ENCODE measurements around the gene LRRC3C. TPM values are rescaled to one million over a fixed set of nuclear protein-coding genes. Genes with fewer than 3 reads are reported as not detected.

Gene LRRC3C
- total and polyA plus RNA-seq, 2 donors (not counting 1 experiment from before 2014, with no cell fraction given), result 0.12 TPM; not detected in 1

DNA sequence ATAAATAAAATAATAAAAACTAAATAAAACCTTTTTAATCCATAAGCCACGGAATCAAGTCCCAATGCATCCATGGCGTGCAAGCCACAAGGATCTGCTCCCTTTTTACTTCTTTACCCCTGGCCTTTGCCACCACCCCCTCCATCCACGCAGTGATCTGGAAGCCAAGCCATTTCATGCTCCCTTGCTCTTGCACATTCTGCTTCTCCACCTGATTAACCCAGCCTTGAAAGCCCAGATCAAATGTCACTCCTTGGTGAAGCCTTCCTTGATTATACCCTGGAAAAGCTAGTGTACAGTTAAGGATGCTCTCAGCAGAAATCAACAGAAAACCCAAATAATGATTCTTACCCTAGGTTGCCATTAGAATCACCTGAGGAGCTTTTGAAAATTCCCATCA lies 9.9 kb downstream of the LRRC3C start:
- Histone ChIP-seq H3K4me3 (ENCODE audit: control extremely low read depth in 1 of 5, extremely low read depth in 1 of 5, insufficient read depth in 1 of 5, low read depth in 2 of 5, low read length in 4 of 5) (no peak overlapping the region), H3K79me2 (ENCODE audit: control insufficient read depth, insufficient read depth, low read length) (no peaks in the 10 kb centered on the region), H3K4me2 (replicated peaks; ENCODE audit: low read depth, low read length, poor library complexity, severe bottlenecking) (no peak overlapping the region), H3K27me3 (replicated peaks in 1 of 4; ENCODE audit: control extremely low read depth in 1 of 4, control insufficient read depth in 3 of 4, insufficient read depth in 4 of 4, low read length in 3 of 4) (no peaks in the 10 kb centered on the region), H4K20me1 (ENCODE audit: control insufficient read depth, insufficient read depth, low read length, poor library complexity, severe bottlenecking) (no peaks in the 10 kb centered on the region), H3K9me3 (ENCODE audit: control extremely low read depth in 1 of 3, control insufficient read depth in 2 of 3, insufficient read depth in 1 of 3, low read length in 2 of 3) (no peaks in the 10 kb centered on the region), H3K27ac (ENCODE audit: low read length in 2 of 2) (no peak overlapping the region), H3K36me3 (replicated peaks in 1 of 2; ENCODE audit: control extremely low read depth in 1 of 2, control insufficient read depth in 1 of 2, extremely low read depth in 1 of 2, insufficient read depth in 2 of 2, low read length in 1 of 2) (no peaks in the 10 kb centered on the region), H3K9ac (ENCODE audit: low read length) (no peak overlapping the region), H2AFZ (ENCODE audit: insufficient read depth, low read depth, low read length, poor library complexity, severe bottlenecking) (no peak overlapping the region), H3K4me1 (ENCODE audit: control insufficient read depth in 2 of 2, insufficient read depth in 2 of 2, low read length in 2 of 2) (peaks cover 12 to 17% of the 10 kb centered on the region in 2 donors)
- Mint-ChIP-seq H3K4me3 (no peak overlapping the region), H3K9me3 (ENCODE audit: insufficient read depth) (no peaks in the 10 kb centered on the region), H3K27me3 (no peaks in the 10 kb centered on the region), H3K27ac (no peak overlapping the region), H3K4me1 (peaks cover 13% of the 10 kb centered on the region)
- POLR2A ChIA-PET, result no interaction called here
- DNase-seq (no peak), ATAC-seq (ENCODE audit: low read depth) (no peak)
- TF ChIP-seq CTCF (IDR thresholded peaks at IDR 0.05) (no peak), EZH2 (IDR thresholded peaks at IDR 0.05; ENCODE audit: borderline replicate concordance, insufficient read depth, low read depth, low read length, poor library complexity, severe bottlenecking) (no peak)
- CTCF ChIA-PET, result interaction anchor here (1.5 to 2.3 kb wide), 3 partner anchors 12 to 42 kb away, joined by 3 to 5 read pairs (median 4); no protein-coding TSS in a partner anchor
- WGBS (ENCODE audit: insufficient coverage), result 97% methylated on average over 3 of the region's 3 CpGs
- intact Hi-C loops (cut with micrococcal nuclease), result no loop called here

- Mint-ChIP-seq H3K27ac (no peak overlapping the region), H3K9me3 (ENCODE audit: insufficient read depth) (no peaks in the 10 kb centered on the region), H3K4me3 (no peak overlapping the region), H3K27me3 (no peaks in the 10 kb centered on the region), H3K4me1 (peaks cover 13% of the 10 kb centered on the region)
- no peaks in the 10 kb centered on the region for H3K9me3 ChIP-seq (ENCODE audit: control extremely low read depth in 1 of 3, control insufficient read depth in 2 of 3, insufficient read depth in 1 of 3, low read length in 2 of 3)
- H3K27me3 ChIP-seq (replicated peaks in 1 of 4; ENCODE audit: control extremely low read depth in 1 of 4, control insufficient read depth in 3 of 4, insufficient read depth in 4 of 4, low read length in 3 of 4), result no peaks in the 10 kb centered on the region
- H3K4me2 ChIP-seq (replicated peaks; ENCODE audit: low read depth, low read length, poor library complexity, severe bottlenecking), result no peak overlapping the region
- no peak overlapping the region for H3K27ac ChIP-seq (ENCODE audit: low read length in 2 of 2)
- H3K36me3 ChIP-seq (replicated peaks in 1 of 2; ENCODE audit: control extremely low read depth in 1 of 2, control insufficient read depth in 1 of 2, extremely low read depth in 1 of 2, insufficient read depth in 2 of 2, low read length in 1 of 2), result no peaks in the 10 kb centered on the region
- WGBS (ENCODE audit: insufficient coverage), result 80% methylated on average over 3 of the region's 8 CpGs
- no peak overlapping the region for H3K4me3 ChIP-seq (ENCODE audit: control extremely low read depth in 1 of 5, extremely low read depth in 1 of 5, insufficient read depth in 1 of 5, low read depth in 2 of 5, low read length in 4 of 5)
- no peak overlapping the region for H2AFZ ChIP-seq (ENCODE audit: insufficient read depth, low read depth, low read length, poor library complexity, severe bottlenecking)
- ChIA-PET POLR2A (interaction anchor here (0.7 kb wide), 1 partner anchor 21 kb away, joined by 3 read pairs; no protein-coding TSS in a partner anchor), CTCF (interaction anchor here (1.5 to 2.3 kb wide), 4 partner anchors 11 to 66 kb away, joined by 3 to 14 read pairs (median 4); no protein-coding TSS in a partner anchor)
- TF ChIP-seq EZH2 (IDR thresholded peaks at IDR 0.05; ENCODE audit: borderline replicate concordance, insufficient read depth, low read depth, low read length, poor library complexity, severe bottlenecking), result no peak
- TF ChIP-seq CTCF (IDR thresholded peaks at IDR 0.05), result no peak
- H3K9ac ChIP-seq (ENCODE audit: low read length), result no peak overlapping the region
- no peaks in the 10 kb centered on the region for H4K20me1 ChIP-seq (ENCODE audit: control insufficient read depth, insufficient read depth, low read length, poor library complexity, severe bottlenecking)
- ATAC-seq (ENCODE audit: low read depth) (no peak), DNase-seq (no peak)
- intact Hi-C loops (cut with micrococcal nuclease), result no loop called here
- H3K79me2 ChIP-seq (ENCODE audit: control insufficient read depth, insufficient read depth, low read length), result no peaks in the 10 kb centered on the region
- H3K4me1 ChIP-seq (ENCODE audit: control insufficient read depth in 2 of 2, insufficient read depth in 2 of 2, low read length in 2 of 2), result peaks cover 12 to 17% of the 10 kb centered on the region in 2 donors
Observed at GRCh38 chr17:39938140-39938869, 10.8 kb downstream of the LRRC3C start.

Data from B cell (primary cell).